K562 (cell line): ENCODE measurements around the gene RYR1. TPM values are rescaled to one million over a fixed set of nuclear protein-coding genes. Genes with fewer than 3 reads are reported as not detected.

ENCODE experiments used
- ATAC-seq: fragments of 200-7000 bp; cut with Tn5 transposase; 3 replicates; pipeline ENCODE4 v1.9.1; 2020; ENCODE audit warnings: moderate library complexity
- BruUV-seq: library from RNA; stranded (reverse); fragments of 400-500 nt; replicated peaks from 2 replicates; lab custom pipeline; 2021; lab: Mats Ljungman, UMichigan
- CTCF ChIA-PET: fragments of 300-600 bp; formaldehyde crosslinking; extraction: SDS; loops from one replicate; lab custom pipeline; 2021; ENCODE audit warnings: low intra/inter-chr PET ratio; lab: Yijun Ruan, JAX
- POLR2A ChIA-PET: fragments of 300-600, 350-650 bp; sonication (Branson Sonifier 250); formaldehyde crosslinking; extraction: SDS; loops from one replicate; lab custom pipeline; 2021; ENCODE audit warnings: antibody characterized with exemption, inconsistent platforms; lab: Yijun Ruan, JAX
- DNase-seq, 4 experiments: peaks; one replicate each; pipeline versions ENCODE4 v3.0.0 to v3.0.0-alpha.2; 2011 to 2018; ENCODE audit warnings: low spot score in 3 of 4, mixed read lengths in 3 of 4; ENCODE audit errors: extremely low read depth in 1 of 4
- FAIRE-seq: peaks from 2 replicates; lab custom pipeline; 2011; peaks lifted over from hg19 to GRCh38; lab: Jason Lieb, UNC
- H2AFZ ChIP-seq: 2 replicates; pipeline ENCODE4 v1.6.0; 2011; ENCODE audit warnings: low read depth, low read length, control low read depth, inconsistent platforms
- H3K27ac ChIP-seq: fragments of 200-600 bp; 3 replicates; pipeline ENCODE4 v1.8.0; 2011; ENCODE audit warnings: low read depth, mild to moderate bottlenecking, control low read depth, inconsistent platforms, low read length, moderate library complexity, mixed read lengths; ENCODE audit errors: extremely low read depth
- H3K27me3 ChIP-seq, 2 experiments: fragments of 300-600 bp in 1 of 2; 2 replicates in 1 of 2; 3 replicates in 1 of 2; pipeline versions ENCODE4 v1.6.0 to v1.8.0; 2011; ENCODE audit warnings: inconsistent platforms in 2 of 2, low read length in 2 of 2, mild to moderate bottlenecking in 1 of 2, mixed read lengths in 1 of 2, moderate library complexity in 1 of 2; ENCODE audit not compliant: control insufficient read depth in 2 of 2, insufficient read depth in 2 of 2
- H3K36me3 ChIP-seq: fragments of 300-600 bp; 3 replicates; pipeline ENCODE4 v1.8.0; 2011; ENCODE audit warnings: mild to moderate bottlenecking, low read length, inconsistent platforms; ENCODE audit not compliant: control insufficient read depth, insufficient read depth
- H3K4me1 ChIP-seq, 2 experiments: fragments of 200-600 bp in 1 of 2; replicated peaks in 1 of 2; 2 replicates in 1 of 2; 3 replicates in 1 of 2; pipeline versions ENCODE4 v1.5.1 to v1.8.0; 2011; ENCODE audit warnings: inconsistent platforms in 2 of 2, low read length in 2 of 2, mild to moderate bottlenecking in 1 of 2, mixed read lengths in 1 of 2, moderate library complexity in 1 of 2; ENCODE audit not compliant: control insufficient read depth in 2 of 2, insufficient read depth in 2 of 2
- H3K4me2 ChIP-seq: 2 replicates; pipeline ENCODE4 v1.6.1; 2011; ENCODE audit warnings: low read length, control low read depth, inconsistent platforms, mixed read lengths; ENCODE audit not compliant: insufficient read depth
- H3K4me3 ChIP-seq: fragments of 200-600 bp; sonication (generic), shearing (Covaris generic); 2 replicates; pipeline ENCODE4 v1.5.1; 2016; ENCODE audit warnings: control low read depth, inconsistent platforms
- H3K79me2 ChIP-seq: fragments of 200-600 bp; 3 replicates; pipeline ENCODE4 v1.8.0; 2011; ENCODE audit warnings: low read length, inconsistent platforms; ENCODE audit not compliant: control insufficient read depth, insufficient read depth
- H3K9ac ChIP-seq, 2 experiments: 2 replicates each; pipeline versions ENCODE4 v1.6.0 to v1.6.1; 2011; ENCODE audit warnings: low read depth in 2 of 2, low read length in 2 of 2, control low read depth in 1 of 2, inconsistent platforms in 1 of 2, mild to moderate bottlenecking in 1 of 2, mixed read lengths in 1 of 2; ENCODE audit not compliant: insufficient read depth in 1 of 2
- H3K9me1 ChIP-seq: one replicate; pipeline ENCODE4 v1.6.0; 2011; ENCODE audit warnings: inconsistent platforms, mild to moderate bottlenecking, low read length, moderate library complexity; ENCODE audit not compliant: control insufficient read depth, insufficient read depth
- H3K9me3 ChIP-seq: replicated peaks from 2 replicates; pipeline ENCODE4 v1.5.1; 2011; ENCODE audit warnings: low read depth, low read length, inconsistent platforms; ENCODE audit not compliant: control insufficient read depth, insufficient read depth
- H4K20me1 ChIP-seq: replicated peaks from 2 replicates; pipeline ENCODE4 v1.6.1; 2011; ENCODE audit warnings: low read length, inconsistent platforms, mixed read lengths; ENCODE audit not compliant: control insufficient read depth, insufficient read depth
- ATF1 ChIP-seq, 2 experiments: fragments of 450-650 bp in 1 of 2; IDR thresholded peaks; 2 replicates each; pipeline ENCODE4 v1.6.1; 2016; ENCODE audit warnings: missing compliant biosample characterization in 1 of 2, missing genetic modification characterization in 1 of 2
- ESRRA ChIP-seq: fragments of 450-650 bp; IDR thresholded peaks from 2 replicates; pipeline ENCODE4 v1.6.1; 2014; ENCODE audit warnings: low read depth, mild to moderate bottlenecking, moderate library complexity, borderline replicate concordance
- HOXB6 ChIP-seq: fragments of 250-450 bp; sonication (Bioruptor Pico); IDR thresholded peaks from 2 replicates; pipeline ENCODE4 v1.5.1; 2022; ENCODE audit warnings: mild to moderate bottlenecking, borderline replicate concordance
- POLR2B ChIP-seq: fragments of 450-650 bp; IDR thresholded peaks from 2 replicates; pipeline ENCODE4 v1.6.1; 2018; ENCODE audit warnings: low read depth; ENCODE audit not compliant: partially characterized antibody
- RAD21 ChIP-seq, 2 experiments: fragments of 250-450 bp in 1 of 2; fragments of 450-650 bp in 1 of 2; sonication (Bioruptor Pico) in 1 of 2; formaldehyde crosslinking in 1 of 2; IDR thresholded peaks in 1 of 2; conservative IDR thresholded peaks in 1 of 2; 2 replicates each; pipeline versions ENCODE4 v1.4.0 to v1.8.0; 2020 to 2022; ENCODE audit warnings: mild to moderate bottlenecking in 2 of 2, moderate library complexity in 1 of 2
- RUNX1 ChIP-seq: sonication (generic); IDR thresholded peaks from 2 replicates; pipeline ENCODE4 v1.6.1; 2016; ENCODE audit warnings: antibody characterized with exemption, low read depth
- SMARCA4 ChIP-seq: fragments of 450-650 bp; IDR thresholded peaks from 2 replicates; pipeline ENCODE4 v1.6.1; 2016
- ZKSCAN1 ChIP-seq: fragments of 150-350 bp; IDR thresholded peaks from 2 replicates; pipeline ENCODE4 v1.6.1; 2016; ENCODE audit warnings: low read depth, low read length
- ZKSCAN3 ChIP-seq: fragments of 250-450 bp; sonication (Bioruptor Pico); IDR thresholded peaks from 2 replicates; pipeline ENCODE4 v1.4.0; 2020
- ZNF124 ChIP-seq: sonication (generic); formaldehyde crosslinking; IDR thresholded peaks from 2 replicates; pipeline ENCODE4 v1.8.1; 2022; ENCODE audit warnings: missing genetic modification reagents
- ZNF197 ChIP-seq: fragments of 200-800 bp; sonication (Bioruptor generic); IDR thresholded peaks from 2 replicates; pipeline ENCODE4 v1.6.1; 2016; ENCODE audit warnings: low read depth, missing genetic modification characterization, missing compliant biosample characterization
- WGBS: fragments of 100-300 bp; shearing (Covaris generic); methylation state at CpG from one replicate; pipeline ENCODE4 v1.1.6; 2016; ENCODE audit warnings: low coverage, mixed read lengths; ENCODE audit not compliant: insufficient coverage; ENCODE audit errors: missing lambda C conversion rate; 5-methylcytosine and 5-hydroxymethylcytosine counted together
- in situ Hi-C: fragments of 300-500 bp; cut with MboI; formaldehyde crosslinking; loops from 4 replicates; pipeline ENCODE4 v1.15.0; 2018; ENCODE audit warnings: inconsistent platforms, mixed read lengths
- intact Hi-C: fragments of 100-400 bp; cut with micrococcal nuclease; formaldehyde crosslinking; loops from 2 replicates; pipeline ENCODE4 v1.14.2; 2022
- polyA plus RNA-seq, 8 experiments: library from polyadenylated mRNA; depleted of rRNA in 4 of 8; stranded (reverse) in 5 of 8; unstranded in 3 of 8; fragments of >200 nt; fragmentation: Nextera tagmentation in 2 of 8; fragmentation: Illumina TruSeq in 1 of 8; extraction: Ambion mirVana in 2 of 8; extraction: Trizol in 1 of 8; gene quantifications; 2 replicates each; pipeline versions ENCODE4 v1.2.1 to v1.2.3, GENCODE V29; 2011 to 2014; ENCODE audit warnings: inconsistent platforms in 1 of 8, missing spikeins in 1 of 8
- total RNA-seq, 7 experiments: library from RNA; depleted of rRNA in 6 of 7; stranded (reverse); fragments of >200 nt in 6 of 7; fragmentation: Illumina TruSeq in 2 of 7; extraction: Trizol in 2 of 7; gene quantifications; 2 replicates each; pipeline versions ENCODE4 v1.2.1 to v1.2.3, GENCODE V29; 2011 to 2021; ENCODE audit warnings: low replicate concordance in 1 of 7
- TF ChIP-seq, protein P1 (sequence below): fragments of 250-450 bp; sonication (Bioruptor Pico); IDR thresholded peaks from 2 replicates; pipeline ENCODE4 v1.5.0; 2021

RYR1 gene
- total and polyA plus RNA-seq, 9 of the 15 experiments (the other 6 are each of a cell fraction or from before 2014, with no cell fraction given): 0.11 to 7.4 (median 3.7) TPM

DNA sequence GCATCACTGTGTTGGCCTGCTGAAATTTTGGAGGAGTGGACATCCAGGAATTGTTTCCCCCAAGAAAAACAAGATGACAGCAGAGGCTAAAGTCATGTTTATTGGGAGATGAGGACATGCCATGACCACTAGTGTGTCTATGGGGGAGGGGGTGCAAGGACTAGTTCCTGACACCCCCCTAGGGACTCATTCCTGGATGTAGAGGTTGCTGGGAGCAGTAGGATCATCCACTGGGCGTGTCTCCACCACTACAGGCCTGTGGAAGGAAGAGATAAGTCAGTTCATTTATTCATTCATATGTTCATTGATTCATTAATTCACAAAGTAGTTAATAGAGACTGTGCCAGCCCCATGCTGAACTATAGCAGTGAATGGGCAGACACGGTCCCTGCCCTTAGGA, 154.1 kb downstream of the RYR1 start:
- H3K36me3 ChIP-seq: no peaks in the 10 kb centered on the region
- H3K27me3 ChIP-seq: no peaks in the 10 kb centered on the region
- H3K9me3 ChIP-seq: no peaks in the 10 kb centered on the region
- no peaks in the 10 kb centered on the region for H3K9me1 ChIP-seq
- H3K4me3 ChIP-seq: no peak overlapping the region
- no peak overlapping the region for H3K9ac ChIP-seq
- CTCF ChIA-PET: no interaction called here
- H4K20me1 ChIP-seq: no peaks in the 10 kb centered on the region
- H3K79me2 ChIP-seq: no peaks in the 10 kb centered on the region
- in situ Hi-C loops (no loop called here), intact Hi-C loops (no loop called here)
- DNase-seq: no peak
- BruUV-seq: no TSS peak
- no peak for FAIRE-seq
- H3K4me2 ChIP-seq: no peak overlapping the region
- TF ChIP-seq HOXB6 (CRISPR knock-in tag): no peak
- no peak for TF ChIP-seq ZNF124 (CRISPR knock-in tag)
- TF ChIP-seq, protein P1, sequence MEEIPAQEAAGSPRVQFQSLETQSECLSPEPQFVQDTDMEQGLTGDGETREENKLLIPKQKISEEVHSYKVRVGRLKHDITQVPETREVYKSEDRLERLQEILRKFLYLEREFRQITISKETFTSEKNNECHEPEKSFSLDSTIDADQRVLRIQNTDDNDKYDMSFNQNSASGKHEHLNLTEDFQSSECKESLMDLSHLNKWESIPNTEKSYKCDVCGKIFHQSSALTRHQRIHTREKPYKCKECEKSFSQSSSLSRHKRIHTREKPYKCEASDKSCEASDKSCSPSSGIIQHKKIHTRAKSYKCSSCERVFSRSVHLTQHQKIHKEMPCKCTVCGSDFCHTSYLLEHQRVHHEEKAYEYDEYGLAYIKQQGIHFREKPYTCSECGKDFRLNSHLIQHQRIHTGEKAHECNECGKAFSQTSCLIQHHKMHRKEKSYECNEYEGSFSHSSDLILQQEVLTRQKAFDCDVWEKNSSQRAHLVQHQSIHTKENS (CRISPR knock-in tag): no peak
- no peak for TF ChIP-seq POLR2B
- TF ChIP-seq ATF1 (CRISPR knock-in tag; IDR thresholded peaks at IDR 0.05): no peak
- no peak for TF ChIP-seq ATF1 (tag; IDR thresholded peaks at IDR 0.05)
- no peak for TF ChIP-seq ZNF197 (CRISPR knock-in tag)
- TF ChIP-seq ZKSCAN1: no peak
- TF ChIP-seq ZKSCAN3: no peak
- no peak for TF ChIP-seq SMARCA4
- TF ChIP-seq RUNX1: no peak
- TF ChIP-seq RAD21 (CRISPR knock-in tag; conservative IDR thresholded peaks at IDR 0.05 in 1 of 2, IDR thresholded peaks at IDR 0.05 in 1 of 2): no peak
- no peak for TF ChIP-seq ESRRA
- ATAC-seq: no peak
- no peak overlapping the region for H3K27ac ChIP-seq
- POLR2A ChIA-PET: interaction anchor here (1.6 kb wide), 1 partner anchor 15 kb away, joined by 5 read pairs; no protein-coding TSS in a partner anchor
- H2AFZ ChIP-seq: no peak overlapping the region
- H3K4me1 ChIP-seq: no peaks in the 10 kb centered on the region
- WGBS: 21% methylated on average over 2 of the region's 2 CpGs
